GM23248 (cell line): ENCODE measurements around the gene BUB1B. TPM values are rescaled to one million over a fixed set of nuclear protein-coding genes. Genes with fewer than 3 reads are reported as not detected.

Experiments
- DNase-seq: peaks from one replicate; pipeline ENCODE4 v3.0.0-alpha.2; 2015
- H2AFZ ChIP-seq: fragments of 200-600 bp; sonication (generic); 2 replicates; pipeline ENCODE4 v1.6.1; 2016; ENCODE audit warnings: antibody characterized with exemption
- H3F3A ChIP-seq: fragments of 200-600 bp; sonication (generic); 2 replicates; pipeline ENCODE4 v1.6.1; 2016; ENCODE audit warnings: mild to moderate bottlenecking, antibody characterized with exemption, mixed run types; ENCODE audit not compliant: insufficient read depth
- H3K27ac ChIP-seq: fragments of 200-600 bp; sonication (generic); 2 replicates; pipeline ENCODE4 v1.5.1; 2016; ENCODE audit warnings: mild to moderate bottlenecking
- H3K27me3 ChIP-seq: fragments of 200-600 bp; sonication (generic); replicated peaks from 2 replicates; pipeline ENCODE4 v1.6.1; 2016; ENCODE audit warnings: mild to moderate bottlenecking; ENCODE audit not compliant: insufficient read depth
- H3K36me3 ChIP-seq: fragments of 200-600 bp; sonication (generic); 2 replicates; pipeline ENCODE4 v1.6.1; 2016; ENCODE audit warnings: low read depth, mild to moderate bottlenecking
- H3K4me1 ChIP-seq: fragments of 200-600 bp; sonication (generic); 2 replicates; pipeline ENCODE4 v1.6.1; 2016; ENCODE audit warnings: mild to moderate bottlenecking; ENCODE audit not compliant: insufficient read depth
- H3K4me2 ChIP-seq: fragments of 200-600 bp; sonication (generic); one replicate; pipeline ENCODE4 v1.6.1; 2016; ENCODE audit warnings: mild to moderate bottlenecking; ENCODE audit not compliant: unreplicated experiment
- H3K4me3 ChIP-seq: fragments of 200-600 bp; sonication (generic); 2 replicates; pipeline ENCODE4 v1.5.1; 2016; ENCODE audit warnings: mild to moderate bottlenecking
- H3K79me2 ChIP-seq: fragments of 200-600 bp; sonication (generic); 2 replicates; pipeline ENCODE4 v1.6.1; 2016; ENCODE audit warnings: mild to moderate bottlenecking; ENCODE audit not compliant: insufficient read depth
- H3K9ac ChIP-seq: fragments of 200-600 bp; sonication (generic); 2 replicates; pipeline ENCODE4 v1.6.1; 2016; ENCODE audit warnings: mild to moderate bottlenecking
- H3K9me2 ChIP-seq: fragments of 200-600 bp; sonication (generic); 2 replicates; pipeline ENCODE4 v1.6.1; 2016; ENCODE audit warnings: mixed run types, mild to moderate bottlenecking, moderate library complexity; ENCODE audit not compliant: insufficient read depth
- H3K9me3 ChIP-seq: fragments of 200-600 bp; sonication (generic); one replicate; pipeline ENCODE4 v1.6.1; 2017; ENCODE audit warnings: low read depth
- H4K20me1 ChIP-seq: fragments of 200-600 bp; sonication (generic); 2 replicates; pipeline ENCODE4 v1.6.0; 2016; ENCODE audit not compliant: insufficient read depth
- EZH2 ChIP-seq: fragments of 200-600 bp; sonication (generic); IDR thresholded peaks from 2 replicates; pipeline ENCODE4 v1.6.1; 2018; ENCODE audit warnings: antibody characterized with exemption, mild to moderate bottlenecking; ENCODE audit not compliant: insufficient read depth, poor library complexity, severe bottlenecking
- EZH2phosphoT487 ChIP-seq: fragments of 200-600 bp; sonication (generic); IDR thresholded peaks from 2 replicates; pipeline ENCODE4 v1.6.1; 2018; ENCODE audit warnings: antibody characterized with exemption, moderate library complexity, mild to moderate bottlenecking, low read depth; ENCODE audit not compliant: insufficient read depth
- WGBS, 2 experiments: methylation state at CpG; one replicate each; pipeline ENCODE4 v1.1.6; 2015 to 2017; ENCODE audit warnings: low lambda C conversion rate in 2 of 2, low coverage in 1 of 2; ENCODE audit errors: missing lambda C conversion rate in 2 of 2; 5-methylcytosine and 5-hydroxymethylcytosine counted together
- in situ Hi-C: fragments of 300-500 bp; cut with MboI; formaldehyde crosslinking; loops from 2 replicates; pipeline ENCODE4 v1.15.0; 2020
- polyA plus RNA-seq: library from polyadenylated mRNA; unstranded; fragments of >200 nt; fragmentation: Nextera tagmentation; extraction: Ambion mirVana; gene quantifications from 2 replicates; pipeline ENCODE4 v1.2.1, GENCODE V29; 2016
- total RNA-seq: library from RNA; depleted of rRNA; stranded (reverse); fragments of >200 nt; shearing (Covaris generic); gene quantifications from 2 replicates; pipeline ENCODE4 v1.2.3, GENCODE V29; 2014

BUB1B gene
- total and polyA plus RNA-seq, 2 experiments from 2014 or later = 9.4 to 10.2 TPM

GRCh38 chr15:40125950-40126349, 34.9 kb upstream of the BUB1B start:
- in situ Hi-C loops = no loop called here

DNA sequence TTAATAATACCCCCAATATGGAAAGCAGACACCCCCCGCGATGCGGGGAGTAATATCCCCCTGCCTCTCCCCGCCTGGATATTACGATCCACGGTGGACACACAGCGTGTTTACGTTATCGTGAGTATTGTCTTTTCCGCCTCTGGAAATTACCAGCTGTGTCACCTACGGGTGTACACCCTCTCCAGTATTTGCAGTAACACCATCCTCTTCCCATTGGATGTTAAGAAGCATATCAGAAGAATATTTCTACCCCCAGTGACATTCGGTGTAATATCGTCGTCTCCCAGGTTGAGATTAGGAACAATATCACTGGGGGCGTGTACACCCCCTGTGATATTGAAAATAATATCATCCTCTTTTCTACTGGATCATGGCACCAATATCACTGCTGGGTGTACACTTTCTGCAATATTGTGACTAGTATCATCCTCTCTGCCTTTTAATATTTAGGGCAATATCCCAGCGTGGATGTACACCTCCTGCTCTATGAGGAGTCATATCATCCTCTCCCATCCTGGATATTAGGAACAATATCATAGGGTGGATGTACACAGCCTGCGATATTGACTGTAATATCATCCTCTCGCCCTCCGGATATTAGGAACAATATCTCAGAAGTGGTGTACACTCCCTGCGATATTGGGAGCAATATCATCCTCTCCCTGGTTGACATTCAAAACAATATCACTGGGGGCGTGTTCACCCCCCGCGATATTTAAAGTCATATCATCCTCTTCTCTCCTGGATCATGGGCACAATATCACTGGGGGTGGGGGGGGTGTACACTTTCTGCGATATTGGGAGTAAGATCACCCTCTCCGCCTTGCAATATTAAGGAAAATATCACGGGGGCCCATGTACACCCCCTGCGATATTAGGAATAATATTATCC, 31.9 kb upstream of the BUB1B start:
- in situ Hi-C loops = no loop called here

More at GRCh38 chr15:40125950-40126349, 34.9 kb upstream of the BUB1B start:
- Histone ChIP-seq H2AFZ (no peak overlapping the region), H3K27me3 (no peaks in the 10 kb centered on the region; the same call in 1 of the 2 replicates), H3K36me3 (no peaks in the 10 kb centered on the region), H3K79me2 (no peaks in the 10 kb centered on the region), H3K9ac (no peak overlapping the region), H3K4me3 (no peak overlapping the region), H4K20me1 (no peaks in the 10 kb centered on the region), H3K4me1 (no peaks in the 10 kb centered on the region), H3F3A (no peaks in the 10 kb centered on the region), H3K9me2 (no peaks in the 10 kb centered on the region), H3K27ac (no peak overlapping the region), H3K9me3 (no peaks in the 10 kb centered on the region), H3K4me2 (no peak overlapping the region)
- no peak for DNase-seq
- TF ChIP-seq EZH2 = no peak
- no peak for TF ChIP-seq EZH2phosphoT487
- WGBS, 2 experiments = 77% methylated on average over 7 of the region's 7 CpGs

DNA sequence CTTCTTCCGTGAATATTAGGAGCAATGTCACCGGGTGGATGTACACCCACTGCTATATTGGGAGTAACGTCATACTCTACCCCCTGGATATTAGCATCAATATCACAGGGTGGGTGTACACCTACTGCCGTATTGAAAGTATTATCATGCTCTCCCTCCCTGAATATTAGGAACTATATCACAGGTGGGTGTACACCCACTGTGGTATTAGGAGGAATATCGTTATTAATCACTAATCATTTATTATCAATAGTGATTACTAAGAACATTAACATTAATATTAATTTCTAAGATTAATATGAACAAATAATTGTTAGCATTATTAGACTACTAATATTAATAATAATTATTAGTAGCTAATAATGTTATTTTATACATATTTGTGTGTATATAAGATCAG, 30.8 kb upstream of the BUB1B start:
- H3K27ac ChIP-seq = no peak overlapping the region
- H3K36me3 ChIP-seq = no peaks in the 10 kb centered on the region
- no peaks in the 10 kb centered on the region for H3K79me2 ChIP-seq
- no peak overlapping the region for H2AFZ ChIP-seq
- H4K20me1 ChIP-seq = no peaks in the 10 kb centered on the region
- no peaks in the 10 kb centered on the region for H3K9me2 ChIP-seq
- H3K4me2 ChIP-seq = no peak overlapping the region
- no peak for DNase-seq
- H3K9me3 ChIP-seq = no peaks in the 10 kb centered on the region
- no peaks in the 10 kb centered on the region for H3K4me1 ChIP-seq
- no peaks in the 10 kb centered on the region; the same call in 1 of the 2 replicates for H3K27me3 ChIP-seq
- TF ChIP-seq EZH2 (no peak), EZH2phosphoT487 (no peak)
- in situ Hi-C loops = no loop called here
- WGBS, 2 experiments = 70 to 78% methylated on average over 5 of the region's 5 CpGs
- H3F3A ChIP-seq = no peaks in the 10 kb centered on the region
- no peak overlapping the region for H3K9ac ChIP-seq
- no peak overlapping the region for H3K4me3 ChIP-seq

More for the DNA sequence above, 31.9 kb upstream of the BUB1B start:
- Histone ChIP-seq H3K36me3 (no peaks in the 10 kb centered on the region), H3K27me3 (no peaks in the 10 kb centered on the region; the same call in 1 of the 2 replicates), H2AFZ (no peak overlapping the region), H3K9me2 (no peaks in the 10 kb centered on the region), H3K9ac (no peak overlapping the region), H3K4me3 (no peak overlapping the region), H3F3A (no peaks in the 10 kb centered on the region), H4K20me1 (no peaks in the 10 kb centered on the region), H3K4me1 (no peaks in the 10 kb centered on the region), H3K4me2 (no peak overlapping the region), H3K27ac (no peak overlapping the region), H3K79me2 (no peaks in the 10 kb centered on the region), H3K9me3 (no peaks in the 10 kb centered on the region)
- WGBS, 2 experiments = 84 to 85% methylated on average over 27 of the region's 27 CpGs
- no peak for TF ChIP-seq EZH2
- no peak for TF ChIP-seq EZH2phosphoT487
- DNase-seq = no peak

DNA sequence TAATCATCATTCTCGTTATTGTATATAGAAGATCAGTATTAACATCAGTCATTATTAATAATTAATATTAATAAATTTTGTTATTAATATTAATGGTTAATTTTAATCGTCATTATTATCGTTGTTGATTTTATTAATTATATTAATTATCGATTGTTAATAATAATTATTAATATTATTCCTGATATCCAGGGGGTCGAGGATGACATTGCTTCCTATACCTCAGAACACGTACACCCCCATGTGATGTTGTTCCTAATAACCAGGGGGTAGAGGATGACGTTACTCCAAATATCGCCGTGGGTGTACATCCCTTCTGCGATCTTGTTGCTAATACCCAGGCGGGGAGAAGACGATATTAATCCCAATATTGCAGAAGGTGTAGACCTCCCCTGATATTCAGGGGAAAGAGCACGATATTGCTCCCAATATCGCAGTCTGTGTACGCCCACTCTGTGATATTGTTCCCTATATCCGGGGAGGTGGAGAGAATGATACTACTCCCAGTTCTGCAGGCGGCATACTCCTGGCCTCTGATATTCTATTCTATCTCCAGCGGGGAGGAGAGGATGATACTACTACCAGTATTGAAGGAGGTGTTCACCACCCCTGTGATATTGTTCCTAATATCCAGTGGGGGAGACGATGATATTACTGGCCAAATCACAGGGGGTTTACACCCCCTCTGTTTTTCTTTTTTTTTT, 29.9 kb upstream of the BUB1B start:
- WGBS, 2 experiments = 68 to 71% methylated on average over 19 of the region's 19 CpGs
- H2AFZ ChIP-seq = no peak overlapping the region
- no peaks in the 10 kb centered on the region for H3K9me2 ChIP-seq
- H3F3A ChIP-seq = no peaks in the 10 kb centered on the region
- DNase-seq = no peak
- H3K36me3 ChIP-seq = no peaks in the 10 kb centered on the region
- H3K4me3 ChIP-seq = no peak overlapping the region
- in situ Hi-C loops = no loop called here
- H4K20me1 ChIP-seq = no peaks in the 10 kb centered on the region
- no peak for TF ChIP-seq EZH2phosphoT487
- no peak for TF ChIP-seq EZH2
- H3K9ac ChIP-seq = no peak overlapping the region
- no peaks in the 10 kb centered on the region for H3K9me3 ChIP-seq
- no peaks in the 10 kb centered on the region; the same call in 1 of the 2 replicates for H3K27me3 ChIP-seq
- no peak overlapping the region for H3K4me2 ChIP-seq
- H3K79me2 ChIP-seq = no peaks in the 10 kb centered on the region
- H3K4me1 ChIP-seq = no peaks in the 10 kb centered on the region
- no peak overlapping the region for H3K27ac ChIP-seq
